MCF 10A (cell line): ENCODE measurements around the gene SIK2. TPM values are rescaled to one million over a fixed set of nuclear protein-coding genes. Genes with fewer than 3 reads are reported as not detected.

Experiments used
- BruUV-seq: library from RNA; stranded (reverse); fragments of 400-500 nt; replicated peaks from 2 replicates; lab custom pipeline; 2021; lab: Mats Ljungman, UMichigan
- CTCF ChIA-PET: fragments of 300-600 bp; sonication (Branson Sonifier 250); formaldehyde crosslinking; extraction: SDS; loops from one replicate; lab custom pipeline; 2021; ENCODE audit warnings: antibody characterized with exemption, inconsistent platforms; lab: Yijun Ruan, JAX
- POLR2A ChIA-PET: fragments of 300-600, 350-650 bp; sonication (Branson Sonifier 250); formaldehyde crosslinking; extraction: SDS; loops from one replicate; lab custom pipeline; 2020; ENCODE audit warnings: antibody characterized with exemption, inconsistent platforms; lab: Yijun Ruan, JAX
- DNase-seq: peaks from one replicate; pipeline ENCODE4 v3.0.0-alpha.2; 2018; ENCODE audit not compliant: unreplicated experiment
- H3K27ac Mint-ChIP-seq: one replicate; pipeline ENCODE4 v1.8.0; 2022; ENCODE audit warnings: mild to moderate bottlenecking, low read depth, mixed read lengths; ENCODE audit not compliant: unreplicated experiment
- H3K27me3 Mint-ChIP-seq: one replicate; pipeline ENCODE4 v1.8.0; 2022; ENCODE audit warnings: mixed read lengths; ENCODE audit not compliant: insufficient read depth, unreplicated experiment
- H3K36me3 Mint-ChIP-seq: one replicate; pipeline ENCODE4 v1.8.0; 2022; ENCODE audit warnings: mild to moderate bottlenecking, moderate library complexity, mixed read lengths; ENCODE audit not compliant: insufficient read depth, unreplicated experiment
- H3K4me1 Mint-ChIP-seq: one replicate; pipeline ENCODE4 v1.8.0; 2022; ENCODE audit warnings: mixed read lengths; ENCODE audit not compliant: insufficient read depth, unreplicated experiment
- H3K4me3 Mint-ChIP-seq: one replicate; pipeline ENCODE4 v1.8.0; 2022; ENCODE audit warnings: mild to moderate bottlenecking, moderate library complexity, mixed read lengths; ENCODE audit not compliant: unreplicated experiment
- H3K9me3 Mint-ChIP-seq: one replicate; pipeline ENCODE4 v1.8.0; 2022; ENCODE audit warnings: mixed read lengths; ENCODE audit not compliant: unreplicated experiment
- intact Hi-C: fragments of 100-400 bp; cut with micrococcal nuclease; formaldehyde crosslinking; loops from 2 replicates; pipeline ENCODE4 v1.14.1; 2022
- total RNA-seq: library from RNA; stranded (reverse); gene quantifications from 2 replicates; pipeline ENCODE4 v1.2.3, GENCODE V29; 2022
- TF ChIP-seq, protein P1 (sequence below): fragments of 200-600 bp; IDR thresholded peaks from one replicate; pipeline ENCODE4 v1.8.0; 2022; ENCODE audit warnings: antibody characterized with exemption, mild to moderate bottlenecking; ENCODE audit not compliant: unreplicated experiment

Gene SIK2
- total RNA-seq, 1 experiment from 2014 or later, result 13.7 TPM

DNA sequence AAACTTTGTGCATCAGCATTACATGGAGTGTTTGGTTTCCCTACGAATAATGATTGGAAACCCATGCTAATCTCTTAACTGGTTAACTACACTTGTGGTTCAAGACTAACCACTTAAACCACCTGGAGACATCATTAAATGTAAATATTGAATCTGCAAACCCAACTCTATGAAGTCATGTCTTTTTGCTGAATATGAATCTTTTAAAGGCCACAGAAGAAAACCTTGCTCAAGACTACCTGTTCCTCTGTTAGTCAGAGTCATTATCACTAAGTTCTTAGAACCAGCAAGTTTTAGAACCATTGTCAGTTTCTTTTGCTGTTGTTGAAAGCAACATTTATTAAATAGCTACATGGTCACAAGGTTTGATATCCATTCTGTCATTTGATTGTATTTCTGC lies 70.7 kb downstream of the SIK2 start:
- POLR2A ChIA-PET, result no interaction called here
- CTCF ChIA-PET, result interaction anchor here (0.5 to 0.8 kb wide), 3 partner anchors 7 to 55 kb away, joined by 3 read pairs; no protein-coding TSS in a partner anchor
- TF ChIP-seq, protein P1, sequence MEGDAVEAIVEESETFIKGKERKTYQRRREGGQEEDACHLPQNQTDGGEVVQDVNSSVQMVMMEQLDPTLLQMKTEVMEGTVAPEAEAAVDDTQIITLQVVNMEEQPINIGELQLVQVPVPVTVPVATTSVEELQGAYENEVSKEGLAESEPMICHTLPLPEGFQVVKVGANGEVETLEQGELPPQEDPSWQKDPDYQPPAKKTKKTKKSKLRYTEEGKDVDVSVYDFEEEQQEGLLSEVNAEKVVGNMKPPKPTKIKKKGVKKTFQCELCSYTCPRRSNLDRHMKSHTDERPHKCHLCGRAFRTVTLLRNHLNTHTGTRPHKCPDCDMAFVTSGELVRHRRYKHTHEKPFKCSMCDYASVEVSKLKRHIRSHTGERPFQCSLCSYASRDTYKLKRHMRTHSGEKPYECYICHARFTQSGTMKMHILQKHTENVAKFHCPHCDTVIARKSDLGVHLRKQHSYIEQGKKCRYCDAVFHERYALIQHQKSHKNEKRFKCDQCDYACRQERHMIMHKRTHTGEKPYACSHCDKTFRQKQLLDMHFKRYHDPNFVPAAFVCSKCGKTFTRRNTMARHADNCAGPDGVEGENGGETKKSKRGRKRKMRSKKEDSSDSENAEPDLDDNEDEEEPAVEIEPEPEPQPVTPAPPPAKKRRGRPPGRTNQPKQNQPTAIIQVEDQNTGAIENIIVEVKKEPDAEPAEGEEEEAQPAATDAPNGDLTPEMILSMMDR, result no peak
- Mint-ChIP-seq H3K27me3 (no peaks in the 10 kb centered on the region), H3K4me1 (no peaks in the 10 kb centered on the region), H3K27ac (no peak overlapping the region), H3K9me3 (no peaks in the 10 kb centered on the region), H3K36me3 (peaks cover 26% of the 10 kb centered on the region), H3K4me3 (no peak overlapping the region)
- intact Hi-C loops, result no loop called here
- BruUV-seq, result no TSS peak
- no peak for DNase-seq

DNA sequence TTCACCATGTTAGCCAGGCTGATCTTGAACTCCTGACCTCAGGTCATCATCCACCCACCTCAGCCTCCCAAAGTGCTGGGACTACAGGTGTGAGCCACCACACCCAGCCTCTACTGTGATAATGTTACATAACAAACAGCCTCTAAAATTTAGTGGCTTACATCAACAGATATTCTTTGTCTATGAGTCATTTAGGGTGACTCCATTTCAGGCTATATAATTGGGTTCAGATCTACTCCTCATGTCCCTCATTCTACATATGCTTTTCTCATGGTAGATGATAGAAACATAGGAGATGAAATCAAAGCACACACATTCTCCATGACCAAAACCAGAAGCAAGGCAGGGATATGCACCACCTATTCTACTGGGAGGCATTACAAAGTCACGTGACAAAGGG lies 72.7 kb downstream of the SIK2 start:
- no peak for DNase-seq
- intact Hi-C loops, result no loop called here
- ChIA-PET CTCF (interaction anchor here (1.3 kb wide), 1 partner anchor 59 kb away, joined by 3 read pairs; no protein-coding TSS in a partner anchor), POLR2A (no interaction called here)
- BruUV-seq, result no TSS peak
- Mint-ChIP-seq H3K36me3 (peaks cover 25% of the 10 kb centered on the region), H3K4me1 (no peaks in the 10 kb centered on the region), H3K27ac (no peak overlapping the region), H3K9me3 (no peaks in the 10 kb centered on the region), H3K4me3 (no peak overlapping the region), H3K27me3 (no peaks in the 10 kb centered on the region)
- TF ChIP-seq, protein P1, result no peak

DNA sequence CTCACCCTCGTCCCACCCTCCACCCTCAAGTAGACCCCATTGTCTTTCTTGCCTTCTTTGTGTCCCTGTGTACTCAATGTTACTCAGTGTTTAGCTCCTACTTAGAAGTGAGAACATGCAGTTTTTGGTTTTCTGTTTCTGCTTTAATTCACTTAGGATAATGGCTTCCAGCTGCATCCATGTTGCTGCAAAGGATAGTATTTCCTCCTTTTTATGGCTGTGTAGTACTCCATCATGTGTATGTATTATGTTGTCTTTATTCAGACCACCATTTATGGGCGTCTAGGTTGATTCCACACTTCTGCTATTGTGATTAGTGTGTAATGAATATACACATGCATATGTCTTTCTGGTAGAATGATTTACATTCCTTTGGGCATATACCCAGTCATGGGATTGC lies 73.6 kb downstream of the SIK2 start:
- no peaks in the 10 kb centered on the region for H3K27me3 Mint-ChIP-seq
- TF ChIP-seq, protein P1, result no peak
- H3K9me3 Mint-ChIP-seq, result no peaks in the 10 kb centered on the region
- H3K4me3 Mint-ChIP-seq, result no peak overlapping the region
- ChIA-PET CTCF (interaction anchor here (0.6 to 1.0 kb wide), 3 partner anchors 89 to 221 kb away, joined by 3 read pairs; no protein-coding TSS in a partner anchor), POLR2A (no interaction called here)
- peaks cover 21% of the 10 kb centered on the region for H3K36me3 Mint-ChIP-seq
- DNase-seq, result no peak
- no peak overlapping the region for H3K27ac Mint-ChIP-seq
- intact Hi-C loops, result no loop called here
- H3K4me1 Mint-ChIP-seq, result no peaks in the 10 kb centered on the region
- BruUV-seq, result no TSS peak

DNA sequence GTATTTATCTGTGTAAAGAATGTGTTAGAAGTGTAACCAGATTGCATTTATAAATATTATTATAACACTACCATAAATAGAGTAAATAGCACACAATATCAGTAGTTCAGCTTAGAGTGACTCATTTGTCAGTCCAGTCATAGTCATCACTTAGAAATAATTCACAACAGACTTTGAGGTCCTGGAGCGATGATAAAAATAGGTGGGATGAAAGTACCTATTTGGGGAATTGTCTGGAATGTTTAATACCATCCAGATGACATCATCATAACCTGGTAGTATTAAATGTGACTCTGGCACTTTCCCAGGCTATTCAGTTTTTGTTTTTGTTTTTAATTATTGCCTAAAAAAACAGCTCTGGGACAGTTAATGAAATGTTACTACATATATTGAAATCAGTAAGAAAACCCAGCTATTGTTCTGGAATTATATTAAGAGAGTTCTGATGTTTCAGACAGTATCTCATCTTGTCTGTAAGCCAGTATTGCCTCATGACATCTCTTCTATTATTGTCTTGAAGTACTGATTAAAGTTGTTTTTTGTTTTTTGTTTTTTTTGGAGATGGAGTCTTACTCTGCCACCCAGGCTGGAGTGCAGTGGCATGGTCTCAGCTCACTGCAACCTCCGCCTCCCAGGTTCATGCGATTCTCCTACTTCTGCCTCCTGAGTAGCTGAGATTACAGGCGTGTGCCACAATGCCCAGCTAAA lies 74.8 kb downstream of the SIK2 start:
- CTCF ChIA-PET, result interaction anchor here (0.6 kb wide), 1 partner anchor 394 kb away, joined by 4 read pairs; no protein-coding TSS in a partner anchor
- H3K4me3 Mint-ChIP-seq, result no peak overlapping the region
- H3K4me1 Mint-ChIP-seq, result no peaks in the 10 kb centered on the region
- H3K27me3 Mint-ChIP-seq, result no peaks in the 10 kb centered on the region
- TF ChIP-seq, protein P1, result no peak
- H3K27ac Mint-ChIP-seq, result no peak overlapping the region
- POLR2A ChIA-PET, result interaction anchor here (0.6 to 0.8 kb wide), 2 partner anchors 74 to 91 kb away, joined by 3 read pairs; partner anchors contain the start of gene SIK2
- no TSS peak for BruUV-seq
- peak; percentile 22 for DNase-seq
- peaks cover 21% of the 10 kb centered on the region for H3K36me3 Mint-ChIP-seq
- H3K9me3 Mint-ChIP-seq, result no peaks in the 10 kb centered on the region
- intact Hi-C loops, result no loop called here
